Measurements from ENCODE around the gene GRM1.

Gene GRM1

DNA sequence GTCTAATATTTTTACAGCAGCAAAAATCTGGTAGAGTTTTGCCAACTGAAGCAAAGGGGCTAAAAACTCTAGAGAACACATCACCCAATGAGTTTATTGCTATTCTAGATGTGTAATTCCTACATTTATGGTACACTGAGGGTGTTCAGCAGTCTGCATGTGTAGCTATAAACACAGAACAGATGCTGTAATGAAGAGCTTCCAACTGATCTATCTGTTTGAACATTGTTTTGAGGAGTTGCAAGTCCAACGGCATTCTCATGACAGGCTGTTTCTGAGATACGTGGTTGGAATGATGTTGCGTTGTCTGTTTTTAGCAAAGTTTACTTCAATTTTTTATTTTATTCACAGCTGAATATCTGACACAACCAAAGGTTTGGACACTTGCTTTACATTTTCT lies 373.6 kb downstream of the GRM1 start:
- no peak overlapping the region for H3K4me3 ChIP-seq (ENCODE audit: low read depth, low read length, poor library complexity, severe bottlenecking)
- no peak for TF ChIP-seq EZH2 (IDR thresholded peaks at IDR 0.05; ENCODE audit: borderline replicate concordance, low read length)
- TF ChIP-seq, protein P1, sequence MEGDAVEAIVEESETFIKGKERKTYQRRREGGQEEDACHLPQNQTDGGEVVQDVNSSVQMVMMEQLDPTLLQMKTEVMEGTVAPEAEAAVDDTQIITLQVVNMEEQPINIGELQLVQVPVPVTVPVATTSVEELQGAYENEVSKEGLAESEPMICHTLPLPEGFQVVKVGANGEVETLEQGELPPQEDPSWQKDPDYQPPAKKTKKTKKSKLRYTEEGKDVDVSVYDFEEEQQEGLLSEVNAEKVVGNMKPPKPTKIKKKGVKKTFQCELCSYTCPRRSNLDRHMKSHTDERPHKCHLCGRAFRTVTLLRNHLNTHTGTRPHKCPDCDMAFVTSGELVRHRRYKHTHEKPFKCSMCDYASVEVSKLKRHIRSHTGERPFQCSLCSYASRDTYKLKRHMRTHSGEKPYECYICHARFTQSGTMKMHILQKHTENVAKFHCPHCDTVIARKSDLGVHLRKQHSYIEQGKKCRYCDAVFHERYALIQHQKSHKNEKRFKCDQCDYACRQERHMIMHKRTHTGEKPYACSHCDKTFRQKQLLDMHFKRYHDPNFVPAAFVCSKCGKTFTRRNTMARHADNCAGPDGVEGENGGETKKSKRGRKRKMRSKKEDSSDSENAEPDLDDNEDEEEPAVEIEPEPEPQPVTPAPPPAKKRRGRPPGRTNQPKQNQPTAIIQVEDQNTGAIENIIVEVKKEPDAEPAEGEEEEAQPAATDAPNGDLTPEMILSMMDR (IDR thresholded peaks at IDR 0.05; ENCODE audit: low read length), result no peak
- H3K27ac ChIP-seq (ENCODE audit: low read depth, low read length, poor library complexity, severe bottlenecking), result no peak overlapping the region
- H3K27me3 ChIP-seq (ENCODE audit: insufficient read depth, low read length), result no peaks in the 10 kb centered on the region
- H3K4me1 ChIP-seq (ENCODE audit: insufficient read depth, low read length, severe bottlenecking), result no peaks in the 10 kb centered on the region
- H3K9ac ChIP-seq (ENCODE audit: low read length), result no peak overlapping the region
- no peak overlapping the region for H2AFZ ChIP-seq (ENCODE audit: low read length)
- no peaks in the 10 kb centered on the region for H3K9me2 ChIP-seq (ENCODE audit: low read depth, low read length)
- no peaks in the 10 kb centered on the region for H4K20me1 ChIP-seq (ENCODE audit: insufficient read depth, low read length)
- H3K79me2 ChIP-seq (ENCODE audit: insufficient read depth, low read length), result no peaks in the 10 kb centered on the region
- no peaks in the 10 kb centered on the region for H3K9me3 ChIP-seq (ENCODE audit: low read length)
- H3K4me2 ChIP-seq (ENCODE audit: low read length), result no peak overlapping the region
- no peaks in the 10 kb centered on the region for H3K36me3 ChIP-seq (ENCODE audit: insufficient read depth, low read length)
- H3F3A ChIP-seq (ENCODE audit: insufficient read depth, low read length), result no peaks in the 10 kb centered on the region

DNA sequence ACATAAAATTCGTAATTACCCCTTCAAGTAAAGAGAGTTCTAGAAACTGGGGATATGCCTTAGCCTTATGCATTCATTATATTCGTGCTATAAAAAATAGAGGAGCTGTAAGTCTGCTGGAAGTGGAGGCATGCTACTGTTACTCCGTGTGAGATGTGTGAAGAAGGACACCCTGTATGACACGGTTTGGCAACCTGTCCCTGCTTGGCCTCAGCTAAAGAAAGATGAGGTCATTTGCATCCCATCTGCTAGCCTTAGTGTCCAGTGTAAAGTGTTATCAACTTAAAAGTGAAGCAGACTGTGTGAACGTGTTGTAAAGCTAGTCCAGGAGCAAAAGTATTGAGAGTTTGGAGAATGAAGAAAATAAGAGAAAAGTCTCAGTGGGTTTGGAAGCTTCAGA lies 379.7 kb downstream of the GRM1 start:
- Histone ChIP-seq H3K79me2 (ENCODE audit: insufficient read depth, low read length) (no peaks in the 10 kb centered on the region), H3F3A (ENCODE audit: insufficient read depth, low read length) (no peaks in the 10 kb centered on the region), H2AFZ (ENCODE audit: low read length) (no peak overlapping the region), H3K4me3 (ENCODE audit: low read depth, low read length, poor library complexity, severe bottlenecking) (no peak overlapping the region), H3K9me2 (ENCODE audit: low read depth, low read length) (no peaks in the 10 kb centered on the region), H3K9me3 (ENCODE audit: low read length) (no peaks in the 10 kb centered on the region), H4K20me1 (ENCODE audit: insufficient read depth, low read length) (no peaks in the 10 kb centered on the region), H3K36me3 (ENCODE audit: insufficient read depth, low read length) (no peaks in the 10 kb centered on the region), H3K27me3 (ENCODE audit: insufficient read depth, low read length) (no peaks in the 10 kb centered on the region), H3K4me2 (ENCODE audit: low read length) (no peak overlapping the region), H3K27ac (ENCODE audit: low read depth, low read length, poor library complexity, severe bottlenecking) (no peak overlapping the region), H3K4me1 (ENCODE audit: insufficient read depth, low read length, severe bottlenecking) (no peaks in the 10 kb centered on the region), H3K9ac (ENCODE audit: low read length) (no peak overlapping the region)
- no peak for TF ChIP-seq EZH2 (IDR thresholded peaks at IDR 0.05; ENCODE audit: borderline replicate concordance, low read length)
- TF ChIP-seq, protein P1 (IDR thresholded peaks at IDR 0.05; ENCODE audit: low read length), result no peak

DNA sequence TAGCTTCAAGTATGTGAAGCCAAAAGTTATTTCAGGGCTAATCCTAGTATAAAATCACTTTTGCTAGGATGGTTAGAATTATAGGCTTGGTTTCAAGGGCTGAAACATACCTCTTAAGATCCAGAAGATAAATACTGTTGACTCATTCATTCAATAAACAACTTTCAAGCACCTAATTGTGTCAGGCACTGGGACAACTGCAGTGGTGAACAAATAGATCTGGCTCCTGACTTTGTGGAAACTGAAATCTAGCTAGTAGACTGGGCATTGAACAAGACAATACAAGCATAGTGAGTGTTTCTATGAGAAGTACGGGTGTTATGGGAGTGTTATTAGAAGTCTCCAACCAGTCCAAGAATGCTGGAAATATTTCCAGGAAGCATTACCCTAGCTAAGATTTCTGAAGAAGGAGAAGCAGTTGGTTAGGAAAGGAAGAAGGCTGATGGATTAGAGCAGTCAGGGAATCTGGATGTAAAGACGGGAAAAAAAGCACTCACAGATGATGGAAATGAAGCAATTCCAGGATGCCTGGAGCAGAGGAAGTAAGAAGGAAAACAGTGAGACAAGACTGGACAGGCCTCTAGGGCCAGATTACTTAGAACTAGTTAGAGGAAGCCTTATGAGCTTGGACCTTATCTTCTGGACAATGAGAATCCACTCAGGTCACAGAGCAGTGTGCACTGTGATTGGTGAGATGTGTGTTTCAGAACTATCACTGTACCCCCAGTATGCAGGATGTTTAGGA lies 382.2 kb downstream of the GRM1 start:
- Histone ChIP-seq H3K79me2 (ENCODE audit: insufficient read depth, low read length) (no peaks in the 10 kb centered on the region), H3F3A (ENCODE audit: insufficient read depth, low read length) (no peaks in the 10 kb centered on the region), H4K20me1 (ENCODE audit: insufficient read depth, low read length) (no peaks in the 10 kb centered on the region), H3K4me3 (ENCODE audit: low read depth, low read length, poor library complexity, severe bottlenecking) (no peak overlapping the region), H3K9me3 (ENCODE audit: low read length) (no peaks in the 10 kb centered on the region), H3K4me1 (ENCODE audit: insufficient read depth, low read length, severe bottlenecking) (no peaks in the 10 kb centered on the region), H2AFZ (ENCODE audit: low read length) (no peak overlapping the region), H3K9ac (ENCODE audit: low read length) (no peak overlapping the region), H3K9me2 (ENCODE audit: low read depth, low read length) (no peaks in the 10 kb centered on the region), H3K27ac (ENCODE audit: low read depth, low read length, poor library complexity, severe bottlenecking) (no peak overlapping the region), H3K36me3 (ENCODE audit: insufficient read depth, low read length) (no peaks in the 10 kb centered on the region), H3K4me2 (ENCODE audit: low read length) (no peak overlapping the region), H3K27me3 (ENCODE audit: insufficient read depth, low read length) (no peaks in the 10 kb centered on the region)
- TF ChIP-seq, protein P1 (IDR thresholded peaks at IDR 0.05; ENCODE audit: low read length), result no peak
- TF ChIP-seq EZH2 (IDR thresholded peaks at IDR 0.05; ENCODE audit: borderline replicate concordance, low read length), result no peak
